Gastroesophageal sphincter (tissue), 4 donors: ENCODE measurements around the gene OXSR1. TPM values are rescaled to one million over a fixed set of nuclear protein-coding genes. Genes with fewer than 3 reads are reported as not detected.

Experiments
- ATAC-seq: fragments of 150-250 bp; one replicate; pipeline ENCODE4 v1.9.1; 2016; ENCODE audit warnings: mild to moderate bottlenecking, moderate library complexity
- H3K27ac ChIP-seq, 4 donors: fragments of 200-600 bp; sonication (generic) in 3 of 4; 1 replicate in 3 of 4; 2 replicates in 1 of 4; pipeline ENCODE4 v1.5.1; 2016 to 2019
- H3K27me3 ChIP-seq: fragments of 200-600 bp; sonication (generic); one replicate; pipeline ENCODE4 v1.5.1; 2019
- H3K36me3 ChIP-seq, 2 donors: fragments of 200-600 bp; sonication (generic); one replicate each; pipeline ENCODE4 v1.5.1; 2019; ENCODE audit warnings: control low read depth in 1 of 2
- H3K4me1 ChIP-seq, 3 donors: fragments of 200-600 bp; sonication (generic); 1 replicate in 2 of 3; 2 replicates in 1 of 3; pipeline ENCODE4 v1.5.1; 2016 to 2019; ENCODE audit warnings: control low read depth in 2 of 3
- H3K4me3 ChIP-seq, 2 donors: fragments of 200-600 bp; sonication (generic); one replicate each; pipeline ENCODE4 v1.5.1; 2019; ENCODE audit warnings: mild to moderate bottlenecking in 1 of 2, moderate library complexity in 1 of 2
- H3K9me3 ChIP-seq, 3 donors: fragments of 200-600 bp; sonication (generic); one replicate each; pipeline ENCODE4 v1.5.1; 2017 to 2019; ENCODE audit warnings: control low read depth in 2 of 3
- CTCF ChIP-seq, 4 experiments: fragments of 200-600 bp in 2 of 4; fragments of 450-650 bp in 2 of 4; sonication (generic) in 1 of 4; IDR thresholded peaks; one replicate each; pipeline ENCODE4 v1.5.1; 2017 to 2019; ENCODE audit warnings: antibody characterized with exemption in 4 of 4, mild to moderate bottlenecking in 2 of 4, moderate library complexity in 2 of 4
- EP300 ChIP-seq: sonication (generic); formaldehyde crosslinking; IDR thresholded peaks from one replicate; pipeline ENCODE4 v1.6.1; 2017; ENCODE audit warnings: antibody characterized with exemption, mild to moderate bottlenecking
- POLR2A ChIP-seq, 2 donors: fragments of 450-650 bp; IDR thresholded peaks; one replicate each; pipeline ENCODE4 v1.6.1; 2017; ENCODE audit warnings: antibody characterized with exemption in 2 of 2, mild to moderate bottlenecking in 2 of 2, moderate library complexity in 1 of 2
- POLR2AphosphoS5 ChIP-seq: sonication (generic); formaldehyde crosslinking; IDR thresholded peaks from one replicate; pipeline ENCODE4 v1.6.1; 2017; ENCODE audit warnings: antibody characterized with exemption
- WGBS, 2 donors: methylation state at CpG; one replicate each; pipeline ENCODE4 v1.1.5; 2018; ENCODE audit warnings: low coverage in 1 of 2; 5-methylcytosine and 5-hydroxymethylcytosine counted together
- total RNA-seq, 4 donors: library from RNA; depleted of rRNA; stranded (reverse); fragments of >200 nt; gene quantifications; one replicate each; pipeline ENCODE4 v1.1.0, GENCODE V29; 2016

The OXSR1 gene
- total RNA-seq, 4 donors from 2014 or later, result 29.5 to 41.0 (median 34.3) TPM

- peaks cover 0 to 24% of the 10 kb centered on the region in 2 donors for H3K36me3 ChIP-seq
- no peaks in the 10 kb centered on the region for H3K27me3 ChIP-seq
- TF ChIP-seq CTCF (IDR thresholded peaks at IDR 0.05) (no peak), POLR2AphosphoS5 (no peak), POLR2A (IDR thresholded peaks at IDR 0.05) (no peak), EP300 (no peak)
- H3K9me3 ChIP-seq, result peaks cover 0 to 4% (median 0%) of the 10 kb centered on the region in 3 donors
- WGBS, 2 donors, result 71 to 90% methylated on average over 1 of the region's 3 CpGs
- no peak overlapping the region for H3K4me3 ChIP-seq
- H3K27ac ChIP-seq, result no peak overlapping the region
- no peak for ATAC-seq
- peaks cover 5 to 19% (median 8%) of the 10 kb centered on the region in 3 donors for H3K4me1 ChIP-seq
Measured at GRCh38 chr3:38143511-38143910, 21.8 kb upstream of the OXSR1 start.

DNA sequence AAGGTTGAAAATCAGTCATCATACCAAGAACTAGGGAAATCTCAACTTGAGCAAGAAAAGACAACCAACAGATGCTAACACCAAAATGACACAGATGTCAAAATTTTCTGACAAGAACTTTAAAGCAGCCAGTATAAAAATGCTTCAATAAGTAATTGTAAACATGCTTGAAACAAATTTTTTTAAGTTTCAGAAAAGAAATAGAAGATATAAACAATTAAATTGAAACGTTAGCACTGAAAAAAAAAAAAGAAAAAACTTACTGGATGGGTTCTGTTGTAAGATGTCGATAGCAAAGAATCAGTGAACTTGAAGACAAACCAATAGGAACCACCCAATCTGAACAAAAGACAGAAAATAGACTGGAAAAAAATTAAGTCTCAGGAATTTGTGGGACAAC, 18.8 kb upstream of the OXSR1 start:
- Histone ChIP-seq H3K4me3 (no peak overlapping the region), H3K9me3 (peaks cover 0 to 4% (median 0%) of the 10 kb centered on the region in 3 donors), H3K27ac (no peak overlapping the region), H3K36me3 (peaks cover 0 to 11% of the 10 kb centered on the region in 2 donors), H3K4me1 (no peaks in the 10 kb centered on the region), H3K27me3 (no peaks in the 10 kb centered on the region)
- WGBS, 2 donors, result 70 to 90% methylated on average over 1 to 2 of the region's 2 CpGs
- ATAC-seq, result no peak
- TF ChIP-seq POLR2AphosphoS5 (no peak), CTCF (IDR thresholded peaks at IDR 0.05) (no peak), EP300 (no peak)

DNA sequence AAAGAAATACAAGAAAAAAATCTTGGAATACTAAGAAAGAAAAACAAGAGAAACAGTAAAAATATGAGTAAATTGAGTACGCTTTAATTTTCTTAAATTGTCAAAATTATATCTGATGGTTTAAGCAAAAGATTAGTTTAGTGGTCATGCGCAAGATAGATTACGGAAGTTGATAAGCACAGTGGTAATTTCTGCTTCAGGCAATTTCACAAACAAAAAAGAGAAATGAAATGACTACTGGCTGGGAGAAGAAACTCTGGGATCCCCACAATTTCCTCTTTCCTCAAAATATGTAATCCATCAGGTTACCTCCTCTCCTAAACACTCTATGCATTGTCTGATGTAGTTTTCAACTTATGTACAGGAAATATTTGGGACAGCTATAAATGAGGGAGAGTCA, 17.9 kb upstream of the OXSR1 start:
- Histone ChIP-seq H3K4me3 (no peak overlapping the region), H3K27ac (peak overlapping the region in 1 of 4 donors; percentile 15), H3K27me3 (no peaks in the 10 kb centered on the region), H3K9me3 (peaks cover 0 to 4% (median 0%) of the 10 kb centered on the region in 3 donors), H3K36me3 (peaks cover 0 to 1% of the 10 kb centered on the region in 2 donors), H3K4me1 (no peaks in the 10 kb centered on the region)
- no peak for TF ChIP-seq POLR2AphosphoS5
- TF ChIP-seq EP300, result no peak
- no peak for TF ChIP-seq POLR2A (IDR thresholded peaks at IDR 0.05)
- TF ChIP-seq CTCF (IDR thresholded peaks at IDR 0.05), result no peak
- no peak for ATAC-seq
- WGBS, 2 donors, result 89 to 93% methylated on average over 3 of the region's 3 CpGs

DNA sequence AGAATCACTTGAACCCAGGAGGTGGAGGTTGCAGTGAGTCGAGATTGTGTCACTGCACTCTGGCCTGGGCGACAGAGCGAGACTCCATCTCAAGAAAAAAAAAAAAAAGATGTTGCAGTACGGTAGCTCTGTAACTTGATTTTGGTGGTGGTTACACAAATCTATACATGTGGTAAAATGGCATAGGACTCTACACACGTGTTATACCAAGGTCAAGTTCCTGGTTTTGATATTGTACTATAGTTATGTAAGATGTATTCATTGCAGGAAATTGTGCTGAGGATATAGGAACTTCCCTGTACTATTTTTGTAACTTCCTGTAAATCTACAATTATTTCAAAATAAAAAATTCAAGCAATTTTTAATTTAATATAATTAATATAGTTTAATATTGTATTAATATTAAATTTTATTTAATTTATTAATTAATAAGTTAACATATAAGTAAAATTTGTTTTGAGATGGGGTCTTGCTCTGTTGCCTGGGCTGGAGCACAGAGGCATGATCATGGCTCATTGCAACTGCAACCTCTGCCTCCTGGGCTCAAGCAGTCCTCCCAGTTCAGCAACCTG, 16.9 kb upstream of the OXSR1 start:
- ATAC-seq, result no peak
- TF ChIP-seq POLR2AphosphoS5 (no peak), EP300 (no peak), CTCF (IDR thresholded peaks at IDR 0.05) (no peak), POLR2A (IDR thresholded peaks at IDR 0.05) (no peak)
- H3K4me1 ChIP-seq, result no peaks in the 10 kb centered on the region
- H3K36me3 ChIP-seq, result no peaks in the 10 kb centered on the region
- peaks cover 0 to 4% (median 0%) of the 10 kb centered on the region in 3 donors for H3K9me3 ChIP-seq
- H3K27ac ChIP-seq, result no peak overlapping the region
- 61 to 80% methylated on average over 5 of the region's 5 CpGs for WGBS, 2 donors
- no peaks in the 10 kb centered on the region for H3K27me3 ChIP-seq
- no peak overlapping the region for H3K4me3 ChIP-seq

GRCh38 chr3:38149708-38150107, 15.6 kb upstream of the OXSR1 start:
- Histone ChIP-seq H3K4me1 (no peaks in the 10 kb centered on the region), H3K27me3 (no peaks in the 10 kb centered on the region), H3K27ac (peak overlapping the region in 1 of 4 donors; percentile 33), H3K36me3 (no peaks in the 10 kb centered on the region), H3K4me3 (no peak overlapping the region), H3K9me3 (peaks cover 0 to 4% (median 0%) of the 10 kb centered on the region in 3 donors)
- TF ChIP-seq POLR2AphosphoS5 (no peak), EP300 (no peak), CTCF (IDR thresholded peaks at IDR 0.05) (no peak), POLR2A (IDR thresholded peaks at IDR 0.05) (no peak)
- 51 to 65% methylated on average over 2 to 3 of the region's 3 CpGs for WGBS, 2 donors
- ATAC-seq, result no peak
